ENCODE data around the gene TRDN. TPM values are rescaled to one million over a fixed set of nuclear protein-coding genes. Genes with fewer than 3 reads are reported as not detected.

TRDN gene
- total and polyA plus RNA-seq, 9 donors: under 0.01 to 7.8 (median 1.3) TPM; not detected in 1

DNA sequence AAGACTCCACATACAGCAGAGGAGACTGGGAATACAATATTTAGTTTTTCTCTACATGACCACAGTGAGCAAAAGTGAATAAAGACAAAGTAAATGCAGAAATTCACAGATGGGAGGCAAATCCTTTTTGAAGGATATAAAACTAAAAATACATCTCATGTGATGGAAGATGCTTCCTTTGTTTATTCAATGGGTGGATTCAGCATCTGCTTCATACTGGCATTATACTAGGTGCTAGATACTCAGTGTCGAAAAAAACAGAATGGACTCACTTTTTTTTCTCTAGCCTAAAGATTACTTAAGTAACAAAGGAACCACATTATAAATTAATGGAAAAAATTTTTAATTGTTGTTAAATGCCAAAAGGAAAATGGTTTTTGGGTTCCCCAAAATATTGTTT is 216.2 kb downstream of the TRDN start:
- 81 to 95% (median 82%) methylated on average over 1 of the region's 1 CpG for WGBS, 3 donors
- no peaks in the 10 kb centered on the region for H3K9me3 ChIP-seq
- TF ChIP-seq EP300 (IDR thresholded peaks at IDR 0.05) (no peak), POLR2A (IDR thresholded peaks at IDR 0.05) (no peak)
- TF ChIP-seq, protein P1, sequence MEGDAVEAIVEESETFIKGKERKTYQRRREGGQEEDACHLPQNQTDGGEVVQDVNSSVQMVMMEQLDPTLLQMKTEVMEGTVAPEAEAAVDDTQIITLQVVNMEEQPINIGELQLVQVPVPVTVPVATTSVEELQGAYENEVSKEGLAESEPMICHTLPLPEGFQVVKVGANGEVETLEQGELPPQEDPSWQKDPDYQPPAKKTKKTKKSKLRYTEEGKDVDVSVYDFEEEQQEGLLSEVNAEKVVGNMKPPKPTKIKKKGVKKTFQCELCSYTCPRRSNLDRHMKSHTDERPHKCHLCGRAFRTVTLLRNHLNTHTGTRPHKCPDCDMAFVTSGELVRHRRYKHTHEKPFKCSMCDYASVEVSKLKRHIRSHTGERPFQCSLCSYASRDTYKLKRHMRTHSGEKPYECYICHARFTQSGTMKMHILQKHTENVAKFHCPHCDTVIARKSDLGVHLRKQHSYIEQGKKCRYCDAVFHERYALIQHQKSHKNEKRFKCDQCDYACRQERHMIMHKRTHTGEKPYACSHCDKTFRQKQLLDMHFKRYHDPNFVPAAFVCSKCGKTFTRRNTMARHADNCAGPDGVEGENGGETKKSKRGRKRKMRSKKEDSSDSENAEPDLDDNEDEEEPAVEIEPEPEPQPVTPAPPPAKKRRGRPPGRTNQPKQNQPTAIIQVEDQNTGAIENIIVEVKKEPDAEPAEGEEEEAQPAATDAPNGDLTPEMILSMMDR (IDR thresholded peaks at IDR 0.05): no peak
- H3K27me3 ChIP-seq: no peaks in the 10 kb centered on the region
- DNase-seq: no peak
- no peak overlapping the region for H3K27ac ChIP-seq
- H3K4me1 ChIP-seq (ENCODE audit: insufficient read depth): no peaks in the 10 kb centered on the region
- no peak overlapping the region for H3K4me3 ChIP-seq
- no peaks in the 10 kb centered on the region for H3K36me3 ChIP-seq
- intact Hi-C loops (cut with DNase I): no loop called here

DNA sequence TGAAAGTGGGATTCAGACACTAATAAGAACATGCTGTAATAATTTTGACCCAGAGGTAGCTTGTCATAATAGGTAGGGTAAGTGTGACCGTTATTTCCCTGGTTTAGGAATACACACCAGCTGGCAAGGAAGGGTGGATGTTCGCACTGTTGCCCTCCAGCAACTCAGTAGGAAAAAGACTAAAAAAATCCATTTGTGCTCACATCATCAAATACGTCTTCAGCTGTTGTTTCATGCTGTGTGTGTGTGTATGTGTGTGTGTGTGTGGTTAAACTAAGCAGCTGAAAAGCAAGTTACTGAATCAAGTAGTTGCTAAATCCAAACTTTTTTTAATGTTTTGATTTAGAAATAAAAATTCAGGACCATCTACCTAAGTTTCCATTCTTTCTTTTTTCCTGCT is 218.7 kb downstream of the TRDN start:
- WGBS, 3 donors: 41 to 49% (median 41%) methylated on average over 3 of the region's 3 CpGs
- Histone ChIP-seq H3K9me3 (no peaks in the 10 kb centered on the region), H3K36me3 (no peaks in the 10 kb centered on the region), H3K4me1 (ENCODE audit: insufficient read depth) (no peaks in the 10 kb centered on the region), H3K27ac (no peak overlapping the region), H3K4me3 (no peak overlapping the region), H3K27me3 (no peaks in the 10 kb centered on the region)
- intact Hi-C loops (cut with DNase I): loop anchor here in 3 of 4 donors (5.0 to 10.0 kb wide), 2 partner anchors 294 to 297 kb away; no protein-coding TSS in a partner anchor
- no peak for TF ChIP-seq POLR2A (IDR thresholded peaks at IDR 0.05)
- TF ChIP-seq, protein P1 (IDR thresholded peaks at IDR 0.05): no peak
- TF ChIP-seq EP300 (IDR thresholded peaks at IDR 0.05): no peak
- no peak for DNase-seq

DNA sequence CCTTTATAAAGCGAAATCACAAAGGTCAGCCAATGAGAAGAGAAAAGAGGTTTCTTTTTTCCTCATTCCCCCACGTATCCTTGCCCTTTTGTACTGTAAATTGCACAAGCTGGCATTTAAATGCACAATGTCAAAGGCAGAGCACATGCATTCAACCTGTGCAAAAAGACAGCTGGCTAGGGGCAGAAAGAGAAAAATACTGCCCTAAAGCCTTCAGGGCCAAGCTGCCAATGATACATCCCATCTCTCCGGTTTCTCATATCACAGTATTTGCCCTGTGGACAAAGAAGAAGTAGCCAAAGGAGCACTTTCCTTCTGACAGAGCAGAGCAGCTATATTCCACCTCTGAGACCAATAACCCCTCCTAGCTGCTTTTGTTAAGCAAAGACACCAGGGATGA is 219.2 kb downstream of the TRDN start:
- H3K4me1 ChIP-seq (ENCODE audit: insufficient read depth): no peaks in the 10 kb centered on the region
- 55 to 66% (median 58%) methylated on average over 3 of the region's 3 CpGs for WGBS, 3 donors
- TF ChIP-seq POLR2A (IDR thresholded peaks at IDR 0.05) (no peak), EP300 (IDR thresholded peaks at IDR 0.05) (no peak)
- TF ChIP-seq, protein P1 (IDR thresholded peaks at IDR 0.05): no peak
- intact Hi-C loops (cut with DNase I): loop anchor here in 3 of 4 donors (5.0 to 10.0 kb wide), 2 partner anchors 295 to 297 kb away; no protein-coding TSS in a partner anchor
- H3K4me3 ChIP-seq: no peak overlapping the region
- DNase-seq: no peak
- H3K9me3 ChIP-seq: no peaks in the 10 kb centered on the region
- H3K36me3 ChIP-seq: no peaks in the 10 kb centered on the region
- no peaks in the 10 kb centered on the region for H3K27me3 ChIP-seq
- H3K27ac ChIP-seq: no peak overlapping the region

DNA sequence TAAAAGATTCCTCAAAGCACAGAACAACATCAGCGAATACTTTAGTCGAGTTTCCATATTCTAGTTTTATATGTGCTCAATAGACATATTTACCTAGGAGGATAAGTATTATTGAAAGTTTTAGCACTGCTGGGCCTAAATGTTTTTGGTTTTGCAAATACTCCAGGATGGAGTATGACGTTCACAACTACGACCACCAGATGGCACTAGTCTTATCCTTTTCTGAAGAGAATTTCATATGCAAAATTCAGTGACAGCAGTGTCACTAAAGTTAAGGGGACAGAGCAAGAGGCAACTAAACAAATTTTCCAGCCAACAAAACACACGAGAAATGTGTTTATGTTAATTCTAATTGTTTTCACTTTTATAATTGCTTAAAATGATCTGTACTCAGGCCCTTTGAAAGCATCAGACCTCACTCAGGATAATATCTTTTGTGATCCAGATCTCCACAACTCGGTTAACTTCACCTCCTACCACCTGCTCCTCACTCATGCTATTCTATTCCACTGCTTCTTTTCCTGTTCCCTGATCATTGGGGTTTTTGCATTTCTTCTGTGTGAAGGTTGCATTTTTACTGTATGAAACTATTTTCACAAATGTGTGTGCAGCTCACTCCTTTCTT is 220.8 kb downstream of the TRDN start:
- TF ChIP-seq, protein P1 (IDR thresholded peaks at IDR 0.05): peak in 2 of 3 donors; percentile 25 to 32
- TF ChIP-seq EP300 (IDR thresholded peaks at IDR 0.05): no peak
- Histone ChIP-seq H3K4me3 (no peak overlapping the region), H3K36me3 (no peaks in the 10 kb centered on the region), H3K4me1 (ENCODE audit: insufficient read depth) (no peaks in the 10 kb centered on the region), H3K9me3 (no peaks in the 10 kb centered on the region), H3K27ac (no peak overlapping the region), H3K27me3 (no peaks in the 10 kb centered on the region)
- 4 to 9% (median 9%) methylated on average over 6 of the region's 6 CpGs for WGBS, 3 donors
- DNase-seq: peak in 2 of 5 donors; percentile 11 to 39
- intact Hi-C loops (cut with DNase I): loop anchor here in 3 of 4 donors (5.0 to 10.0 kb wide), 2 partner anchors 296 to 299 kb away; no protein-coding TSS in a partner anchor

Data from ovary (tissue), 9 donors.